ENCODE measurements around the gene EPHX1. TPM values are rescaled to one million over a fixed set of nuclear protein-coding genes. Genes with fewer than 3 reads are reported as not detected.

EPHX1 gene
- total and polyA plus RNA-seq, 9 donors, result 17.5 to 43.2 (median 37.9) TPM

DNA sequence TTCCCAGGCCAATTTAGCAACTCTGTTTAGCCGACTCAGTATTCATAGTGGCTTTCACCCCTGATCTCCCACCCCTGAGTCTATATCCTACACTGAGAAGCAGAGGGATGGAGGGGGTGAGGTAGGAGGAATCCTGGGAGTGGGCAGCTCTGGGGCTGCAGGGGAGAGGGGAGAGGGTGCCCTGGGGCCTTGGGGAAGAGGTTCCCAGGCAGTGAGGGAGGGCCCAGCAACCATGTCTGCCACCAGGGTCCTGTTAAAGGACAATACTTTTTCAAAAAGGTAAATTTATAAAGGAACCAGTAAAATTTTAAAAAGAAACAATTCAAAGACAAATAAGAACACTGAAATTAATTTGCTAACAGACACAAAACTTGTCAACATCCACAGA is 30.3 kb downstream of the EPHX1 start:
- Histone ChIP-seq H3K4me3 (ENCODE audit: low read length) (no peak overlapping the region), H3K9me3 (replicated peaks; ENCODE audit: control insufficient read depth, low read depth, low read length) (no peaks in the 10 kb centered on the region), H3K27me3 (ENCODE audit: control insufficient read depth, insufficient read depth, low read length) (no peaks in the 10 kb centered on the region), H3K36me3 (ENCODE audit: control insufficient read depth, insufficient read depth, low read length) (peaks cover 55% of the 10 kb centered on the region), H3K4me1 (ENCODE audit: control insufficient read depth, insufficient read depth, low read length) (peaks cover 8% of the 10 kb centered on the region), H3K27ac (ENCODE audit: low read length) (no peak overlapping the region)
- no CpG with 5 or more reads among the region's 1 CpG for WGBS (ENCODE audit: insufficient coverage)
- DNase-seq, result no peak

DNA sequence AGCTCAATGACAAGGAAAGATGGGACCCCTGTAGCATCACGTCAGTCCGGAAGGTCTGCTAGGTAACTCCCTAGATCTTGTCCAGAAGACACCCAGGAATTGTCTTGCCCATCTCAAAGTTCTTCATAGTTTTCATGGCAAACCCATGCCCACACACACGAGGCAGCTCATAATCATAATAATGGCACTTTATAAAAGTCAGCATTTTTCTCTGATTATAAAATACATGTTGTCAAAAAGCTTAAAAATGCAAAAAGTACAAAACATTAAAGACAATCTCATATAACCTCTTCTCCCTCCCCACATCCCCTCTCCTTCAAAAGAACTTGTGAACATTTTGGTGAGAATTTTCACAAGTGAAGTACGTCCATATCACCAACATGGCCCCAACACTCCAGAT is 30.8 kb downstream of the EPHX1 start:
- Histone ChIP-seq H3K27ac (ENCODE audit: low read length) (no peak overlapping the region), H3K4me3 (ENCODE audit: low read length) (no peak overlapping the region), H3K27me3 (ENCODE audit: control insufficient read depth, insufficient read depth, low read length) (no peaks in the 10 kb centered on the region), H3K36me3 (ENCODE audit: control insufficient read depth, insufficient read depth, low read length) (peaks cover 54% of the 10 kb centered on the region), H3K9me3 (replicated peaks; ENCODE audit: control insufficient read depth, low read depth, low read length) (no peaks in the 10 kb centered on the region), H3K4me1 (ENCODE audit: control insufficient read depth, insufficient read depth, low read length) (peaks cover 10% of the 10 kb centered on the region)
- no peak for DNase-seq
- 100% methylated on average over 2 of the region's 4 CpGs for WGBS (ENCODE audit: insufficient coverage)

DNA sequence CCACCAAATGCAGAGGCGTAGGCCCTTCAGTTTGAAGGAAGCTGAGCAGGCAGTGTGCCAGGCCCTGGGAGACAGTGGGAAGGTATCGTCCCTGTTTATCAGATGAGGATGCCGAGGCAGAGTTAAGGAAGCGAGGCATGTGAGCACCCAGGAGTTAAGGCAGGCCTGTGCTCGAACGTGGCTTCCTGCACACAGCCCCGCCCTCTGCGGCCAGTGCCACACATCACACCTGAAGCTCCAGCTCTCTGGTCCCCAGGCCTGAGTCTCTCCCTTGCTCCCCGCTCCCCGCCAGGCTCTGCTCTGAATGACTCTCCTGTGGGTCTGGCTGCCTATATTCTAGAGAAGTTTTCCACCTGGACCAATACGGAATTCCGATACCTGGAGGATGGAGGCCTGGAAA is 32.1 kb downstream of the EPHX1 start:
- Histone ChIP-seq H3K4me1 (ENCODE audit: control insufficient read depth, insufficient read depth, low read length) (peaks cover 9% of the 10 kb centered on the region), H3K27me3 (ENCODE audit: control insufficient read depth, insufficient read depth, low read length) (no peaks in the 10 kb centered on the region), H3K9me3 (replicated peaks; ENCODE audit: control insufficient read depth, low read depth, low read length) (no peaks in the 10 kb centered on the region), H3K36me3 (ENCODE audit: control insufficient read depth, insufficient read depth, low read length) (peaks cover 66% of the 10 kb centered on the region), H3K4me3 (ENCODE audit: low read length) (no peak overlapping the region), H3K27ac (ENCODE audit: low read length) (no peak overlapping the region)
- DNase-seq, result no peak
- WGBS (ENCODE audit: insufficient coverage), result 87% methylated on average over 11 of the region's 12 CpGs

DNA sequence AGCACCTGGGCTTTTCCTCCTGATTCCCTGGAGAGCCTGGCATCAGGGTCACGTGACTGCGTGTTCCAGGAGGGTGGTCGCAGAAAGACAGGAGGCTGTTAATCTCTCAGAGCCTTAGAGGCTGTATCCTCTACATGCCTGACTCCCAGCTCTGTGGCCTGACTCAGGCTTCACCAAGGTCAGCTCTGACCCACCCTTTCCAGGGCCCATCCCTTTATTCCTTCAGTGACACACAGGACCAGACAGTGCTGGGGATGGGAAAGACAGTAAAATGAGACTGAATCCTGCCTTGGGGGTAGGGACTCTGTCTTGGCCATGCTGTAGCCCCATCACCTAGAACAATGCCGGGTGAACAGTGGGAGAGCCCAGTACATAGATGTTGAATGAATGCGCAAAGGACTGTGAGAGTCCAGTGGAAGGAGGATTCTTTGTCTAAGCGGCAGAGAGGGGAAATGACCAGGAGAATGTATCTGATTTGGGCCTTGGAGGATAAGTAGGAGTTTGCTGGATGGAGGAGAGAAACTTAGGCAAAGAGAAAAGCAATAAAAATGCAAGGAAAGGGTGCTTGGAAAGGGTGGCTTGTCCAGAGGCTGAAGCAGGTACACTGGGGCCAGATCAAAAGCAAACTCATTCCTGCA is 33.0 kb downstream of the EPHX1 start:
- H3K9me3 ChIP-seq (replicated peaks; ENCODE audit: control insufficient read depth, low read depth, low read length), result no peaks in the 10 kb centered on the region
- no peak for DNase-seq
- peaks cover 70% of the 10 kb centered on the region for H3K36me3 ChIP-seq (ENCODE audit: control insufficient read depth, insufficient read depth, low read length)
- no peaks in the 10 kb centered on the region for H3K27me3 ChIP-seq (ENCODE audit: control insufficient read depth, insufficient read depth, low read length)
- no peak overlapping the region for H3K4me3 ChIP-seq (ENCODE audit: low read length)
- H3K27ac ChIP-seq (ENCODE audit: low read length), result no peak overlapping the region
- peaks cover 12% of the 10 kb centered on the region for H3K4me1 ChIP-seq (ENCODE audit: control insufficient read depth, insufficient read depth, low read length)
- WGBS (ENCODE audit: insufficient coverage), result 82% methylated on average over 6 of the region's 6 CpGs

DNA sequence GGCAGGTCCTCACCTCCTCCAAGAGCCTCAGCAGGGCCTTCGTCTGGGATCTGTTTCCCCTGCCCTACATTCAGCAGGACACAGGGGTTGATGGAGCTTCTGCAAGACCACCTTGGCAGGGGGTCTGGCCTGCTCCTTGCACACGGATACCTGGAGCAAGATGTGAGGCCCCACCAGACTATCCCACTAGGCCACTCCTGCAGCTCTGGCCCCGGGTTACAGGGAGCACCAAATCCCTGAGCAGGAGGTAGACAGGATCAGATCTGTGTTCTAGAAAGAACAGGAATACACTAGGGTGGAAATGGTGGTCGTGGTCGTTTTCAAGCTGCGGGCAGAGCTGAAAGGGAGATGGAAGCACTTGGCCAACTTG is 33.5 kb downstream of the EPHX1 start:
- 78% methylated on average over 4 of the region's 6 CpGs for WGBS (ENCODE audit: insufficient coverage)
- no peak overlapping the region for H3K27ac ChIP-seq (ENCODE audit: low read length)

DNA sequence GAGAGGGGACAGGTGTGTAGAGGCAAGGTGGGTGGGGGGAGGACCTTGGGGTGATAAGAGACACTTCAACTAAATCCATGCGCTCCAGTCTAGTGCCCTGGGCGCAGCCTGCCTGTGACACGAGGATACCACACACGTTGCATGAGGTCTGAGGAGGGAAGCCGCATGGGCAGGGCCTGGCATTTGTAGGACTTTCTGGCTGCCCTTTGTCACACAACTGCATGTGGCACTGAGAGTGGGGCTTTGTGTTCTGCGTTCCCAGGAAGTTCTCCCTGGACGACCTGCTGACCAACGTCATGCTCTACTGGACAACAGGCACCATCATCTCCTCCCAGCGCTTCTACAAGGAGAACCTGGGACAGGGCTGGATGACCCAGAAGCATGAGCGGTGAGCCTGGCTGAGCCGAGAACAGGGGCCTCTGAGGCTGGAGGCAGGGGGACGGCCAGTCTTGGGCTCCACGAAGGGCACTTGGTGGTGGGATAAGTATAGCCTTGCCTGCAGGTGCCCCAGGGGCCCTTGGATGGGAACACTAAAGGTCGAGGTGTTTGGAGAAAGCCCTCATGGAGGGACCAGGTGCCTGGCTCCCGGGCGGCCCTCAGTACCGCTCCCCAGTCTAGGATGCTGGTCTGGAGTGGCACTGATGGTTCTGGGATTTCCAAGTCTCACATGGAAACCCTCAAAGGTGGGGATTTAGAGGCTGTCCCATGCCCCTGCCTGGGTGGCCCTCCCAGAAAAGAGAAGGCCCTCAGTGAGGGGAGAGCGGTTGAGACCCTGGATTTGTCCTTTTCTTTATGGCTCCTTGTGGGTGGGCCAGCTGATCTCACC is 34.5 kb downstream of the EPHX1 start:
- Histone ChIP-seq H3K36me3 (ENCODE audit: control insufficient read depth, insufficient read depth, low read length) (peaks cover 63% of the 10 kb centered on the region), H3K9me3 (replicated peaks; ENCODE audit: control insufficient read depth, low read depth, low read length) (no peaks in the 10 kb centered on the region), H3K27ac (ENCODE audit: low read length) (no peak overlapping the region), H3K4me1 (ENCODE audit: control insufficient read depth, insufficient read depth, low read length) (peaks cover 21% of the 10 kb centered on the region), H3K4me3 (ENCODE audit: low read length) (no peak overlapping the region), H3K27me3 (ENCODE audit: control insufficient read depth, insufficient read depth, low read length) (no peaks in the 10 kb centered on the region)
- DNase-seq, result no peak
- whole genome bisulfite sequencing (ENCODE audit: insufficient coverage), result 85% methylated on average over 14 of the region's 18 CpGs

More for the DNA sequence above, 33.5 kb downstream of the EPHX1 start:
- Histone ChIP-seq H3K9me3 (replicated peaks; ENCODE audit: control insufficient read depth, low read depth, low read length) (no peaks in the 10 kb centered on the region), H3K36me3 (ENCODE audit: control insufficient read depth, insufficient read depth, low read length) (peaks cover 72% of the 10 kb centered on the region), H3K4me3 (ENCODE audit: low read length) (no peak overlapping the region), H3K4me1 (ENCODE audit: control insufficient read depth, insufficient read depth, low read length) (peaks cover 17% of the 10 kb centered on the region), H3K27me3 (ENCODE audit: control insufficient read depth, insufficient read depth, low read length) (no peaks in the 10 kb centered on the region)
- no peak for DNase-seq

DNA sequence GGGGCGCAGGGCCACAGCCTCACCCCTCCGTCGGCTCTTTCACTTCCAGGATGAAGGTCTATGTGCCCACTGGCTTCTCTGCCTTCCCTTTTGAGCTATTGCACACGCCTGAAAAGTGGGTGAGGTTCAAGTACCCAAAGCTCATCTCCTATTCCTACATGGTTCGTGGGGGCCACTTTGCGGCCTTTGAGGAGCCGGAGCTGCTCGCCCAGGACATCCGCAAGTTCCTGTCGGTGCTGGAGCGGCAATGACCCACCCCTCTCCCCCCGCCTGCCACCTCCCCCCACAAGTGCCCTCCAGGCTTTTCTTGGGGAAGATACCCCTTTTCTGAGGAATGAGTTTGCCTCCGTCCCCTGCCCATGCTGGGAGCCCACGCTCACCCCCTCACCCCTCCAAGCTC is 35.2 kb downstream of the EPHX1 start:
- no peak for DNase-seq
- Histone ChIP-seq H3K27ac (ENCODE audit: low read length) (no peak overlapping the region), H3K36me3 (ENCODE audit: control insufficient read depth, insufficient read depth, low read length) (peaks cover 60% of the 10 kb centered on the region), H3K9me3 (replicated peaks; ENCODE audit: control insufficient read depth, low read depth, low read length) (no peaks in the 10 kb centered on the region), H3K27me3 (ENCODE audit: control insufficient read depth, insufficient read depth, low read length) (no peaks in the 10 kb centered on the region), H3K4me1 (ENCODE audit: control insufficient read depth, insufficient read depth, low read length) (peaks cover 27% of the 10 kb centered on the region), H3K4me3 (ENCODE audit: low read length) (no peak overlapping the region)
- WGBS (ENCODE audit: insufficient coverage), result 71% methylated on average over 6 of the region's 14 CpGs

DNA sequence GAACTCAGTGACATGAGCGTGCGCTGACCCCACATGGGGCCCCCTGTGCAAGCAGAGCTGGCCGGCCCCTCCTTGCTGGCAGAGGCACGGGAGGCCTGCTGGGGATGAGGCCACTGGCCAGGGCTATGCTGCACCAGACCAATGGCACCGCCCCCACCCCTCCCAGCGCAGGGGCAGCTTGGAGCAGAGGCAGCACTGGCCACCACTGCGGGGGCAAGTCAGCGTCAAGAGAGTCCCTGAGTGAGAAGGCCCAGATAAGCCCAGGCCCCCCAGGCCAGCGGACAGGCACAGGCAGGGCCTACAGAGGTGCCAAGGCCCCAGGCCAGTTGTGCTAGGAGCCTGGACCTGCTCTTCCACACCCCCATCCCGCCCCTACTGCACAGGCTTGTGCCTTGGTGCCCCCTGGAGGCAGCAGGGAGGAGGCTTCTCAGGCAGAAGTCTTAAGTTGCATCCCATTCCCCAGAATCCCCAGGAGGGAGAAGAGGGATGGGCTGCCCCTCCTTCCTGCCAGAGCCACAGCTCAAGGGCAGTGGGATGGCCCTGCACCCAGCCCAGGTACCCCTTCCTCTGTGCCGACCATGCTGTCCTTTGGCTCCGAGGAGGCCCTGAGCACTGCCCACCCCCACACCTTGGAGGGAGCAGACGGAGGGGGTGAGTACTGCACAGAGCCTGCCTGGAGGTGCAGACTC is 35.8 kb downstream of the EPHX1 start:
- 44% methylated on average over 10 of the region's 13 CpGs for WGBS (ENCODE audit: insufficient coverage)

DNA sequence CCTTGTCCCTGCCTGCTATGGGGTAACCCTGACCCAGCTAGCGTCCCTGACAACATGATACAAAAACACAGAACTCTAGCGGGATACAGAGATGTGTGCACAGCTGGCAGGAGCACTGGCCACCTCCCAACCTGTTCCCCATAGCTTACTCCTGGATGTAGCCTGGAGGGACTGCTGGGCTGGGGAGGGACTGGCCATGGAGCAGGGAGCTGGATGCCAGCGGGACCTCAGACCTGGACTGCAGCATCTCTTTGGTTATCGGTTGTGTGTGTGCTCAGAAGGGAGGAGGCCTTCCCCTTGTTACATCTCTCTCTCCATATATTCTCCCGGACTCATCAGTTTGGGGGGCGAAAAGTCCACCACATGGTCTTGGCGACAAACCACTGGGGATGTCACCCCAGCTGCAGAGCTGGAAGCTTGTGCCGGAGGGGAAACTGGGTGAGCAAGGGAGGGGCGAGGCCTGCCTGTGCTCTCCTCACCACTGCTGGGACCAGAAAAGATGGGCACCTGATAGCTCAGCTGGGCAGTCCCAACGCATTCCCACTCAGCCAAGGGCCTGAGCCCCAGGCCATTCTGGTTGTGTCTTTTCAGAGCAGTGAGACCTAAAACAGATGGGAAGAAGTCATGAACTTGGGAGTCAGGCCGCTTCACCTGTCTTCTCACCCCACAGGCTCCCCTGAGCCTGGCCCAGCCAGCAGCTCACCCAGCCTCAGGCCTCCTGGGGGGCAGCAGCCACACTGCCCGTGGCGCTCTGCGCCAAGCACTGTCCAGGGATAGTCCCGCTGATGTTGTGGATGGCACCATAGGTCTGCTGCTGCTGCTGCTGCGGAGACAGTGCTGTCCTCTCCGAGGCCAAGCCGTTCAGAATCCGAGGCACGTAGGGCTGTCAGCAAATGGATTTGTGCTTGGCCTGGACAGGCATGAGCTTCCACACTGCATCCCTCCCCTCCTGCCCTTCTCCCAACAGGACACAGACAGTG is 36.7 kb downstream of the EPHX1 start:
- no peak overlapping the region for H3K27ac ChIP-seq (ENCODE audit: low read length)
- no peaks in the 10 kb centered on the region for H3K27me3 ChIP-seq (ENCODE audit: control insufficient read depth, insufficient read depth, low read length)
- no peak overlapping the region for H3K4me3 ChIP-seq (ENCODE audit: low read length)
- DNase-seq, result no peak
- WGBS (ENCODE audit: insufficient coverage), result 80% methylated on average over 14 of the region's 20 CpGs
- peaks cover 62% of the 10 kb centered on the region for H3K36me3 ChIP-seq (ENCODE audit: control insufficient read depth, insufficient read depth, low read length)
- no peaks in the 10 kb centered on the region for H3K9me3 ChIP-seq (replicated peaks; ENCODE audit: control insufficient read depth, low read depth, low read length)
- H3K4me1 ChIP-seq (ENCODE audit: control insufficient read depth, insufficient read depth, low read length), result peaks cover 28% of the 10 kb centered on the region

More for the DNA sequence above, 35.8 kb downstream of the EPHX1 start:
- H3K27ac ChIP-seq (ENCODE audit: low read length), result no peak overlapping the region
- peaks cover 28% of the 10 kb centered on the region for H3K4me1 ChIP-seq (ENCODE audit: control insufficient read depth, insufficient read depth, low read length)
- H3K9me3 ChIP-seq (replicated peaks; ENCODE audit: control insufficient read depth, low read depth, low read length), result no peaks in the 10 kb centered on the region
- no peaks in the 10 kb centered on the region for H3K27me3 ChIP-seq (ENCODE audit: control insufficient read depth, insufficient read depth, low read length)
- peak; percentile 88 for DNase-seq
- H3K4me3 ChIP-seq (ENCODE audit: low read length), result no peak overlapping the region
- H3K36me3 ChIP-seq (ENCODE audit: control insufficient read depth, insufficient read depth, low read length), result peaks cover 58% of the 10 kb centered on the region
